ENCODE measurements around the gene DNM3. TPM values are rescaled to one million over a fixed set of nuclear protein-coding genes. Genes with fewer than 3 reads are reported as not detected.

DNM3 gene
- total and polyA plus RNA-seq, 9 of the 15 experiments (the other 6 are each of a cell fraction or from before 2014, with no cell fraction given), result 0.08 to 0.36 (median 0.22) TPM; not detected in 1

- TF ChIP-seq FOXP4 (CRISPR knock-in tag; IDR thresholded peaks at IDR 0.05; ENCODE audit: borderline replicate concordance), result no peak
- TF ChIP-seq EGR1 (conservative IDR thresholded peaks at IDR 0.05), result peak; percentile 26; the same call in 1 of the 2 replicates
- Histone ChIP-seq H3K9ac (ENCODE audit: insufficient read depth in 1 of 2, low read depth in 2 of 2, low read length in 2 of 2) (no peak overlapping the region), H3K4me2 (ENCODE audit: insufficient read depth, low read length) (no peak overlapping the region), H3K9me3 (replicated peaks; ENCODE audit: control insufficient read depth, insufficient read depth, low read depth, low read length) (no peaks in the 10 kb centered on the region), H3K36me3 (ENCODE audit: control insufficient read depth, insufficient read depth, low read length) (no peaks in the 10 kb centered on the region), H3K4me1 (replicated peaks in 1 of 2; ENCODE audit: control insufficient read depth in 2 of 2, insufficient read depth in 2 of 2, low read length in 2 of 2) (no peaks in the 10 kb centered on the region), H4K20me1 (replicated peaks; ENCODE audit: control insufficient read depth, insufficient read depth, low read length) (no peaks in the 10 kb centered on the region), H3K9me1 (ENCODE audit: control insufficient read depth, insufficient read depth, low read length) (no peaks in the 10 kb centered on the region), H2AFZ (ENCODE audit: low read depth, low read length) (no peak overlapping the region), H3K79me2 (ENCODE audit: control insufficient read depth, insufficient read depth, low read length) (no peaks in the 10 kb centered on the region), H3K27ac (ENCODE audit: extremely low read depth, low read depth, low read length) (no peak overlapping the region), H3K27me3 (ENCODE audit: control insufficient read depth in 2 of 2, insufficient read depth in 2 of 2, low read length in 2 of 2) (no peaks in the 10 kb centered on the region), H3K4me3 (no peak overlapping the region)
- FAIRE-seq, result no peak
- no peak for ATAC-seq
- 6% methylated on average over 4 of the region's 4 CpGs for WGBS (ENCODE audit: insufficient coverage, low coverage, missing lambda C conversion rate)
- DNase-seq (ENCODE audit: extremely low read depth in 1 of 4, low spot score in 3 of 4), result peak in 1 of 4 experiments; percentile 27
- POLR2A ChIA-PET, result no interaction called here
- BruUV-seq (replicated peaks), result no TSS peak
- in situ Hi-C loops (cut with MboI) (no loop called here), intact Hi-C loops (cut with micrococcal nuclease) (no loop called here)
- CTCF ChIA-PET (ENCODE audit: low intra/inter-chr PET ratio), result no interaction called here
These were observed 438.8 kb downstream of the DNM3 start for GRCh38 chr1:172279939-172280636.

GRCh38 chr1:172283766-172284165, 442.5 kb downstream of the DNM3 start:
- H3K4me1 ChIP-seq (replicated peaks in 1 of 2; ENCODE audit: control insufficient read depth in 2 of 2, insufficient read depth in 2 of 2, low read length in 2 of 2), result no peaks in the 10 kb centered on the region
- FAIRE-seq (no peak), ATAC-seq (no peak), DNase-seq (ENCODE audit: extremely low read depth in 1 of 4, low spot score in 3 of 4) (no peak)
- no peaks in the 10 kb centered on the region for H3K9me1 ChIP-seq (ENCODE audit: control insufficient read depth, insufficient read depth, low read length)
- POLR2A ChIA-PET, result interaction anchor here (0.6 kb wide), 1 partner anchor 635 kb away, joined by 3 read pairs; no protein-coding TSS in a partner anchor
- no peak overlapping the region for H2AFZ ChIP-seq (ENCODE audit: low read depth, low read length)
- H3K36me3 ChIP-seq (ENCODE audit: control insufficient read depth, insufficient read depth, low read length), result no peaks in the 10 kb centered on the region
- no TSS peak for BruUV-seq (replicated peaks)
- H3K27me3 ChIP-seq (ENCODE audit: control insufficient read depth in 2 of 2, insufficient read depth in 2 of 2, low read length in 2 of 2), result no peaks in the 10 kb centered on the region
- WGBS (ENCODE audit: insufficient coverage, low coverage, missing lambda C conversion rate), result 2% methylated on average over 2 of the region's 2 CpGs
- H3K79me2 ChIP-seq (ENCODE audit: control insufficient read depth, insufficient read depth, low read length), result no peaks in the 10 kb centered on the region
- no peak for TF ChIP-seq HNRNPL (IDR thresholded peaks at IDR 0.05; ENCODE audit: low read depth, low read length)
- TF ChIP-seq ELF4 (CRISPR knock-in tag; IDR thresholded peaks at IDR 0.05), result no peak
- TF ChIP-seq RAD21 (CRISPR knock-in tag; conservative IDR thresholded peaks at IDR 0.05 in 1 of 2, IDR thresholded peaks at IDR 0.05 in 1 of 2), result no peak
- no peaks in the 10 kb centered on the region for H4K20me1 ChIP-seq (replicated peaks; ENCODE audit: control insufficient read depth, insufficient read depth, low read length)
- no peak overlapping the region for H3K4me3 ChIP-seq
- no peak overlapping the region for H3K27ac ChIP-seq (ENCODE audit: extremely low read depth, low read depth, low read length)
- CTCF ChIA-PET (ENCODE audit: low intra/inter-chr PET ratio), result no interaction called here
- no peaks in the 10 kb centered on the region for H3K9me3 ChIP-seq (replicated peaks; ENCODE audit: control insufficient read depth, insufficient read depth, low read depth, low read length)
- H3K9ac ChIP-seq (ENCODE audit: insufficient read depth in 1 of 2, low read depth in 2 of 2, low read length in 2 of 2), result no peak overlapping the region
- intact Hi-C loops (cut with micrococcal nuclease), result no loop called here
- H3K4me2 ChIP-seq (ENCODE audit: insufficient read depth, low read length), result no peak overlapping the region
- in situ Hi-C loops (cut with MboI), result no loop called here
